Erythroblast (primary cell): ENCODE data around the gene MGLL.

Experiments used
- GATA1 ChIP-seq: IDR thresholded peaks from 2 replicates; pipeline ENCODE4 v1.6.1; 2011; ENCODE audit warnings: low read depth, mild to moderate bottlenecking, control low read depth, low read length, moderate library complexity
- POLR2A ChIP-seq: IDR thresholded peaks from 2 replicates; pipeline ENCODE4 v1.6.1; 2011; ENCODE audit warnings: mild to moderate bottlenecking, low read length

DNA sequence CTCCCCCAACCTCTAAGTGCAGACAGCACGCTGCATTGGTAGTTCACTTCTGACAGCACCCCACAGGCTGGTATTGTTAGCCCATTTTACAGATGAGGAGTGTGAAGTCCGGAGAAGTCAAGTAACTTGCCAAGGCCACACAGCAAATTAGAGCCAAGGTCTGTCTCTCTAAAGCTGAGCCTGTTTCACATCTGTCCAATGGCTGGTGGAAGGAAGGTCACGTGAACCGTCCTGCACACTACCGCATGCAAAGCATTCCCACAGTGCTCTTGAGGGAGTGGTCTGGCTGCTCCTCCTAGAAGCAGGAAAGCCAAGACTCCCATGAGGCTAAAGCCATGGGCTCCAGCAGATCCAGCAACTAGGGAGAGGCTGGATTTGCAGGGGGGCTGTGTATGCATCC lies 50.0 kb downstream of the MGLL start:
- TF ChIP-seq POLR2A (no peak), GATA1 (no peak)
